ENCODE measurements around the gene YRDC. TPM values are rescaled to one million over a fixed set of nuclear protein-coding genes. Genes with fewer than 3 reads are reported as not detected.

YRDC gene
- total and polyA plus RNA-seq, 9 of the 15 experiments (the other 6 are each of a cell fraction or from before 2014, with no cell fraction given) = 11.1 to 58.5 (median 49.8) TPM

- TF ChIP-seq NR2C2 (CRISPR knock-in tag; IDR thresholded peaks at IDR 0.05) (peak; percentile 92), NR2C2 (tag; IDR thresholded peaks at IDR 0.05) (no peak), MXI1 (IDR thresholded peaks at IDR 0.05; ENCODE audit: low read depth, low read length) (peak; percentile 76; the same call in 1 of the 2 replicates), U2AF2 (optimal IDR thresholded peaks at IDR 0.05; ENCODE audit: low read depth, low read length) (no peak), POLR2B (IDR thresholded peaks at IDR 0.05; ENCODE audit: low read depth, partially characterized antibody) (no peak), GTF3C2 (IDR thresholded peaks at IDR 0.05; ENCODE audit: borderline replicate concordance, extremely low read depth, insufficient read length) (no peak), TOE1 (IDR thresholded peaks at IDR 0.05; ENCODE audit: borderline replicate concordance) (no peak), TOE1 (CRISPR knock-in tag; IDR thresholded peaks at IDR 0.05; ENCODE audit: borderline replicate concordance, low read depth) (peak; percentile 99)
Observed at GRCh38 chr1:37764414-37764825, 43.6 kb downstream of the YRDC start (continued).
